ENCODE results near the gene RNF141. TPM values are rescaled to one million over a fixed set of nuclear protein-coding genes. Genes with fewer than 3 reads are reported as not detected.

Gene RNF141
- total RNA-seq, 3 donors from 2014 or later (not counting 1 experiment from before 2014, with no cell fraction given) = 10.3 to 13.9 (median 11.7) TPM

- Histone ChIP-seq H3K9me3 (ENCODE audit: control insufficient read depth, insufficient read depth, low read length) (no peaks in the 10 kb centered on the region), H3K36me3 (ENCODE audit: control insufficient read depth, insufficient read depth, low read length) (peaks cover 24% of the 10 kb centered on the region), H3K4me1 (ENCODE audit: control insufficient read depth, insufficient read depth, low read length) (no peaks in the 10 kb centered on the region), H3K4me3 (ENCODE audit: low read length) (no peak overlapping the region), H3K27ac (ENCODE audit: low read length) (no peak overlapping the region), H3K27me3 (ENCODE audit: control insufficient read depth, insufficient read depth, low read length) (no peaks in the 10 kb centered on the region)
- intact Hi-C loops (cut with micrococcal nuclease) = no loop called here
- no peak for DNase-seq
- Mint-ChIP-seq H3K4me1 (no peaks in the 10 kb centered on the region), H3K36me3 (peaks cover 10% of the 10 kb centered on the region), H3K27me3 (ENCODE audit: low read depth in 2 of 2) (no peaks in the 10 kb centered on the region), H3K9me3 (no peaks in the 10 kb centered on the region), H3K4me3 (no peak overlapping the region), H3K27ac (no peak overlapping the region)
- no peak for TF ChIP-seq CTCF (IDR thresholded peaks at IDR 0.05)
- 100% methylated on average over 2 of the region's 2 CpGs for WGBS (ENCODE audit: insufficient coverage)
- no peak for ATAC-seq
Observed at GRCh38 chr11:10514709-10515108, 26.3 kb downstream of the RNF141 start.

- Mint-ChIP-seq H3K9me3 (no peaks in the 10 kb centered on the region), H3K27me3 (ENCODE audit: low read depth in 2 of 2) (no peaks in the 10 kb centered on the region), H3K4me1 (no peaks in the 10 kb centered on the region), H3K36me3 (peaks cover 5% of the 10 kb centered on the region), H3K27ac (no peak overlapping the region), H3K4me3 (no peak overlapping the region)
- H3K27me3 ChIP-seq (ENCODE audit: control insufficient read depth, insufficient read depth, low read length) = no peaks in the 10 kb centered on the region
- H3K27ac ChIP-seq (ENCODE audit: low read length) = no peak overlapping the region
- H3K4me3 ChIP-seq (ENCODE audit: low read length) = no peak overlapping the region
- H3K9me3 ChIP-seq (ENCODE audit: control insufficient read depth, insufficient read depth, low read length) = no peaks in the 10 kb centered on the region
- H3K4me1 ChIP-seq (ENCODE audit: control insufficient read depth, insufficient read depth, low read length) = no peaks in the 10 kb centered on the region
- H3K36me3 ChIP-seq (ENCODE audit: control insufficient read depth, insufficient read depth, low read length) = peaks cover 19% of the 10 kb centered on the region
- intact Hi-C loops (cut with micrococcal nuclease) = no loop called here
- no peak for TF ChIP-seq CTCF (IDR thresholded peaks at IDR 0.05)
- WGBS (ENCODE audit: insufficient coverage) = no CpG with 5 or more reads among the region's 2 CpGs
- no peak for ATAC-seq
- no peak for DNase-seq
Observed at GRCh38 chr11:10514202-10514601, 26.8 kb downstream of the RNF141 start.

- intact Hi-C loops (cut with micrococcal nuclease) = no loop called here
- no peak for ATAC-seq
Observed at GRCh38 chr11:10511181-10511621, 29.8 kb downstream of the RNF141 start.

More at GRCh38 chr11:10511181-10511621, 29.8 kb downstream of the RNF141 start:
- Mint-ChIP-seq H3K27ac (no peak overlapping the region), H3K9me3 (no peaks in the 10 kb centered on the region), H3K4me3 (no peak overlapping the region), H3K27me3 (ENCODE audit: low read depth in 2 of 2) (no peaks in the 10 kb centered on the region), H3K4me1 (no peaks in the 10 kb centered on the region), H3K36me3 (no peaks in the 10 kb centered on the region)
- Histone ChIP-seq H3K36me3 (ENCODE audit: control insufficient read depth, insufficient read depth, low read length) (peaks cover 25% of the 10 kb centered on the region), H3K27me3 (ENCODE audit: control insufficient read depth, insufficient read depth, low read length) (no peaks in the 10 kb centered on the region), H3K27ac (ENCODE audit: low read length) (no peak overlapping the region), H3K4me3 (ENCODE audit: low read length) (no peak overlapping the region), H3K9me3 (ENCODE audit: control insufficient read depth, insufficient read depth, low read length) (no peaks in the 10 kb centered on the region), H3K4me1 (ENCODE audit: control insufficient read depth, insufficient read depth, low read length) (no peaks in the 10 kb centered on the region)
- 96% methylated on average over 10 of the region's 10 CpGs for WGBS (ENCODE audit: insufficient coverage)
- no peak for TF ChIP-seq CTCF (IDR thresholded peaks at IDR 0.05)
- DNase-seq = no peak

All from natural killer cell (primary cell).